Peyer's patch (tissue), 4 donors: ENCODE results near the gene KRT6C.

ENCODE experiments used
- CTCF ChIP-seq, 6 experiments: fragments of 450-650 bp in 4 of 6; fragments of 200-600 bp in 2 of 6; sonication (generic) in 1 of 6; IDR thresholded peaks; one replicate each; pipeline ENCODE4 v1.5.1; 2017 to 2019; ENCODE audit warnings: antibody characterized with exemption in 6 of 6, mild to moderate bottlenecking in 3 of 6, moderate library complexity in 1 of 6
- POLR2A ChIP-seq, 2 donors: fragments of 450-650 bp; IDR thresholded peaks; one replicate each; pipeline ENCODE4 v1.5.1; 2017; ENCODE audit warnings: antibody characterized with exemption in 2 of 2, mild to moderate bottlenecking in 2 of 2, moderate library complexity in 2 of 2

GRCh38 chr12:52506858-52507715 is 33.5 kb upstream of the KRT6C start:
- TF ChIP-seq CTCF (IDR thresholded peaks at IDR 0.05), result peak in 4 of 6 experiments; percentile 24 to 60 (median 50)
- no peak for TF ChIP-seq POLR2A (IDR thresholded peaks at IDR 0.05)
